ENCODE results near the gene DSCAML1. TPM values are rescaled to one million over a fixed set of nuclear protein-coding genes. Genes with fewer than 3 reads are reported as not detected.

DSCAML1 gene
- total RNA-seq, 1 donor from 2014 or later, result not detected

DNA sequence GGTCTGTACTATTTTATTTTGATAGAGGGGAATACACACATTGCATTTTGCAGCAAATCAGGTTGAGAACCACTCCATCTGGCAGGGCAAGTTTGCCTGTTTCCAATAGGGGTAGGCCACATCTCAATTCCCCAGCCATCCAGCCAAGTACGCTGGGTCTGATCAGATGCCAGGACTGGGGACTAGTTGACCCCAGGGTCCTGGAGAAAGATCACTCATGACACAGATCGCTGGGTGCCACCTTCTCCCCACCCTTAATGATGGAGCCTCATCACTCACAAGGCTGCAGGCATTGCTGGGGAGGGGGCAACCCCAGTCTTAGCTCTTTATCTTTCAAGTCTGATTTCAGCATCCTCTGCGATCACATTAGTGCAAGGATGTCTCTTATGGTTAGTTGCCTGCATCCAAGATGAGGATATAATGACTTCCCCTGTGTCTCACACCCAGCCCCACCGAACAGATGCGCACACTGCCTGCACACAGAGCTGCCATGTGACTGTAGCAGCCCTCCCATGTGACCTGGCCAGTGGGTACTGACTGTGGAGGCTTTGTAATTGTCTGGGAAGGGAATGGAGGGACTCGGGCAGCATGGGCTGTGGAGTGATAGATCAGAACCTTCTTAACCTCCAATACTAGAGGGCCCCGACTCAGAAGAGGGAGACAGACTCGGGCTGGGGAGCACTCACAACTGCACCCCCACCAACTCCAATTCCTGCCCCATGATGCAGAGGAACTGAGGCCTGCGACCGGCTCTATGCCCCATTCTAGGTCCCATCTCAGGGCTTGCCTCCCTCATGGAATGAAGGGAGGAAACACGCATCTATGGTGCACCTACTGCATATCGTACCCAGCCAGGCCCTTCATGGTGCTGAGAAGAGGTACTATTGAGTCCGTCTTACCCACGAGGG lies 155.8 kb downstream of the DSCAML1 start:
- Mint-ChIP-seq H3K4me3 (ENCODE audit: unreplicated experiment) (no peak overlapping the region), H3K9me3 (ENCODE audit: unreplicated experiment) (no peaks in the 10 kb centered on the region), H3K27me3 (ENCODE audit: unreplicated experiment) (peaks cover 11% of the 10 kb centered on the region), H3K36me3 (ENCODE audit: unreplicated experiment) (no peaks in the 10 kb centered on the region), H3K4me1 (ENCODE audit: unreplicated experiment) (no peaks in the 10 kb centered on the region), H3K27ac (ENCODE audit: unreplicated experiment) (no peak overlapping the region)
- DNase-seq (ENCODE audit: extremely low spot score, unreplicated experiment), result no peak
- TF ChIP-seq, protein P1, sequence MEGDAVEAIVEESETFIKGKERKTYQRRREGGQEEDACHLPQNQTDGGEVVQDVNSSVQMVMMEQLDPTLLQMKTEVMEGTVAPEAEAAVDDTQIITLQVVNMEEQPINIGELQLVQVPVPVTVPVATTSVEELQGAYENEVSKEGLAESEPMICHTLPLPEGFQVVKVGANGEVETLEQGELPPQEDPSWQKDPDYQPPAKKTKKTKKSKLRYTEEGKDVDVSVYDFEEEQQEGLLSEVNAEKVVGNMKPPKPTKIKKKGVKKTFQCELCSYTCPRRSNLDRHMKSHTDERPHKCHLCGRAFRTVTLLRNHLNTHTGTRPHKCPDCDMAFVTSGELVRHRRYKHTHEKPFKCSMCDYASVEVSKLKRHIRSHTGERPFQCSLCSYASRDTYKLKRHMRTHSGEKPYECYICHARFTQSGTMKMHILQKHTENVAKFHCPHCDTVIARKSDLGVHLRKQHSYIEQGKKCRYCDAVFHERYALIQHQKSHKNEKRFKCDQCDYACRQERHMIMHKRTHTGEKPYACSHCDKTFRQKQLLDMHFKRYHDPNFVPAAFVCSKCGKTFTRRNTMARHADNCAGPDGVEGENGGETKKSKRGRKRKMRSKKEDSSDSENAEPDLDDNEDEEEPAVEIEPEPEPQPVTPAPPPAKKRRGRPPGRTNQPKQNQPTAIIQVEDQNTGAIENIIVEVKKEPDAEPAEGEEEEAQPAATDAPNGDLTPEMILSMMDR (IDR thresholded peaks at IDR 0.05), result no peak

DNA sequence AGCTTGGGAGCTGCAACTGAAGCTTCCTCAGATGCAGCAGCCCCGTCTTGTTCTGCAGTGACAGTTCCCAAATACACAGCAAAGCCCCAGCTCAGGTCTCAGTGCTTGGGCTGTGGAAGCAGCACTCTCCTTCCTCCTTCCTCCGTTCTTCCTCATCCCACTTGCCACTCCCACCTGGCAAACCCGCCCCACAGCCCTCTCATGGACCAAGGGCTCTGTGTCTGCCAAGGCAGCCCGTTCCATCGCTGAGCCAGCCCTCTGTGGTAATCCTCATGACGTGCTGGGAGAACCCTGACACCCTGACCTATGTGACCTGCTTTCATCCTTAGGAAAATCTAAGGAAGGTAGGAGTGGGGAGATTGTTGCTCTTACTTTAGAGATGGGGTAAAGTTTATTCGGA lies 157.0 kb downstream of the DSCAML1 start:
- no peaks in the 10 kb centered on the region for H3K4me1 Mint-ChIP-seq (ENCODE audit: unreplicated experiment)
- H3K27me3 Mint-ChIP-seq (ENCODE audit: unreplicated experiment), result peaks cover 11% of the 10 kb centered on the region
- H3K36me3 Mint-ChIP-seq (ENCODE audit: unreplicated experiment), result no peaks in the 10 kb centered on the region
- no peaks in the 10 kb centered on the region for H3K9me3 Mint-ChIP-seq (ENCODE audit: unreplicated experiment)
- H3K4me3 Mint-ChIP-seq (ENCODE audit: unreplicated experiment), result no peak overlapping the region
- TF ChIP-seq, protein P1 (IDR thresholded peaks at IDR 0.05), result no peak
- no peak overlapping the region for H3K27ac Mint-ChIP-seq (ENCODE audit: unreplicated experiment)
- no peak for DNase-seq (ENCODE audit: extremely low spot score, unreplicated experiment)

DNA sequence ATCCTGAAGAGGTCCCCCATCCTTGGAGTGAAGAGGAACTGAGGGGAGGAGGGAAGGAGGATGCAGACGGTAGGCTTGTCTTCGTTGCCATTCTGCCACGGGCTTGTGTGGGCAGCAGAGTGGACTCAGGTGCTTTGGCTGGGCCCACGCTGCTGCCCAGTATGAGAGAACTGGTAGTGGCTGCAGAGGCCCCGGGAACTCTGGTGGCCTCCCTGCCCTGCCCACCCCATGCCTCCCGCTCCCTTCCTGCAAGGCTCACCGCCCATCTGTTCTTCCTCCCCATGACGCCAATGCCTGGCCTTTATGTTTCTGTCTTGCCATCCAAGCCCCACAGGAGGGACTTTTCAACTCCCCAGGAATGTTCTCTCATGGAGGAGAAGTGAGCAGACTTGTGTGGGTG lies 157.4 kb downstream of the DSCAML1 start:
- no peaks in the 10 kb centered on the region for H3K9me3 Mint-ChIP-seq (ENCODE audit: unreplicated experiment)
- DNase-seq (ENCODE audit: extremely low spot score, unreplicated experiment), result no peak
- no peak overlapping the region for H3K4me3 Mint-ChIP-seq (ENCODE audit: unreplicated experiment)
- H3K27me3 Mint-ChIP-seq (ENCODE audit: unreplicated experiment), result peaks cover 11% of the 10 kb centered on the region
- no peaks in the 10 kb centered on the region for H3K36me3 Mint-ChIP-seq (ENCODE audit: unreplicated experiment)
- no peak overlapping the region for H3K27ac Mint-ChIP-seq (ENCODE audit: unreplicated experiment)
- no peaks in the 10 kb centered on the region for H3K4me1 Mint-ChIP-seq (ENCODE audit: unreplicated experiment)
- TF ChIP-seq, protein P1 (IDR thresholded peaks at IDR 0.05), result no peak

DNA sequence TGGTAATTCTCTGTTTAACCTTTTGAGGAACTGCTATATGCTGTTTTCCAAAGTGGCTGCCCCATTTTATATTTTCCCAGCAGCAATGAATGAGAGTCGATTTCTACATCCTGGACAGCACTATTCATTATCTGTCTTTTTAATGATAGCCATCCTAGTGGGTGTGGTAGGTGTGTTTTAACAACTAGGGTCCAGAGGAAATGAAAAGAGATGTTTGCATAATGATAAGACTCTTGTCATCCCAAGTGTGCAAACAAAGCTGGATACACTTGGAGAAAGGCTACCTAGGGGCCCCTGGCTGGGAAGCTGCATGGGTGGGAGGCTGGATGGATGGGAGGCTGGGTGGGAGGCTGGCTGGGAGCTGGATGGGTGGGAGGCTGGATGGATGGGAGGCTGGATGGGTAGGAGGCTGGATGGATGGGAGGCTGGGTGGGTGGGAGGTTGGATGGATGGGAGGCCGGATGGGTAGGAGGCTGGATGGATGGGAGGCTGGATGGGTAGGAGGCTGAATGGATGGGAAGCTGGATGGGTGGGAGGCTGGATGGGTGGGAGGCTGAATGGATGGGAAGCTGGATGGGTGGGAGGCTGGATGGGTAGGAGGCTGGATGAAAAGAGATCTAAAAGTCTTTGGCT lies 158.0 kb downstream of the DSCAML1 start:
- Mint-ChIP-seq H3K27me3 (ENCODE audit: unreplicated experiment) (peaks cover 12% of the 10 kb centered on the region), H3K4me1 (ENCODE audit: unreplicated experiment) (no peaks in the 10 kb centered on the region), H3K36me3 (ENCODE audit: unreplicated experiment) (no peaks in the 10 kb centered on the region), H3K9me3 (ENCODE audit: unreplicated experiment) (no peaks in the 10 kb centered on the region), H3K4me3 (ENCODE audit: unreplicated experiment) (no peak overlapping the region), H3K27ac (ENCODE audit: unreplicated experiment) (no peak overlapping the region)
- no peak for DNase-seq (ENCODE audit: extremely low spot score, unreplicated experiment)
- TF ChIP-seq, protein P1 (IDR thresholded peaks at IDR 0.05), result no peak
